Ovary (tissue), 9 donors: ENCODE data around the gene MUCL3. TPM values are rescaled to one million over a fixed set of nuclear protein-coding genes. Genes with fewer than 3 reads are reported as not detected.

Experiments used
- DNase-seq, 5 donors: peaks; one replicate each; pipeline ENCODE4 v3.0.0-alpha.2; 2019 to 2020
- H3K27ac ChIP-seq, 2 donors: fragments of 200-600 bp; one replicate each; pipeline versions ENCODE4 v1.5.1 to v1.8.0; 2019 to 2022
- H3K27me3 ChIP-seq: fragments of 200-600 bp; one replicate; pipeline ENCODE4 v1.8.0; 2022
- H3K36me3 ChIP-seq: fragments of 200-600 bp; sonication (generic); one replicate; pipeline ENCODE4 v1.5.1; 2019
- H3K4me1 ChIP-seq: one replicate; pipeline ENCODE4 v1.8.1; 2013; ENCODE audit warnings: mild to moderate bottlenecking, moderate library complexity; ENCODE audit not compliant: insufficient read depth
- H3K4me3 ChIP-seq: fragments of 200-600 bp; sonication (generic); one replicate; pipeline ENCODE4 v1.5.1; 2017
- H3K9me3 ChIP-seq, 2 donors: fragments of 200-600 bp in 1 of 2; sonication (generic) in 1 of 2; one replicate each; pipeline versions ENCODE4 v1.5.1 to v1.8.1; 2013 to 2019; ENCODE audit warnings: mild to moderate bottlenecking in 1 of 2, moderate library complexity in 1 of 2
- CTCF ChIP-seq, 3 donors: fragments of 450-650 bp in 2 of 3; fragments of 200-600 bp in 1 of 3; IDR thresholded peaks; one replicate each; pipeline versions ENCODE4 v1.5.1 to v1.8.0; 2016 to 2022; ENCODE audit warnings: antibody characterized with exemption in 3 of 3, mild to moderate bottlenecking in 1 of 3
- EP300 ChIP-seq: sonication (generic); formaldehyde crosslinking; IDR thresholded peaks from one replicate; pipeline ENCODE4 v1.6.1; 2017; ENCODE audit warnings: antibody characterized with exemption
- POLR2A ChIP-seq: fragments of 450-650 bp; IDR thresholded peaks from one replicate; pipeline ENCODE4 v1.6.1; 2017; ENCODE audit warnings: antibody characterized with exemption, mild to moderate bottlenecking, moderate library complexity
- WGBS, 3 donors: extraction: QIAGEN DNeasy Blood & Tissue Kit in 1 of 3; methylation state at CpG; one replicate each; pipeline versions ENCODE4 v1.1.5 to v1.1.7; 2013 to 2017; 5-methylcytosine and 5-hydroxymethylcytosine counted together
- intact Hi-C, 4 donors: fragments of 100-400 bp; cut with DNase I; formaldehyde crosslinking; loops; one replicate each; pipeline versions ENCODE4 v1.11.0 to v1.15.1; 2022 to 2023
- polyA plus RNA-seq, 2 donors: library from polyadenylated mRNA; stranded (reverse); fragments of 200-250 nt in 1 of 2; fragments of 350-450 nt in 1 of 2; fragmentation: Illumina TruSeq in 1 of 2; extraction: RNeasy Lipid Tissue Mini Kit (QIAGEN cat#74804) in 1 of 2; gene quantifications; one replicate each; pipeline ENCODE4 v1.2.3, GENCODE V29; 2013 to 2014
- total RNA-seq, 7 donors: library from RNA; depleted of rRNA in 2 of 7; stranded (reverse); fragments of >200 nt in 2 of 7; fragmentation: NEBNext Ultra II Directional in 3 of 7; extraction: Animal tissue kit (Norgen Biotek cat#: 25700) in 3 of 7; gene quantifications; one replicate each; pipeline versions ENCODE4 v1.1.0 to v1.2.4, GENCODE V29; 2016 to 2023
- donor health status: DM: no; HTN: no; CAD: no; lungs with moderate emphysema.
- donor health status: DM: no; HTN: no; CAD: no.
- donor health status: Bipolar disorder and iron deficiency.
- donor health status: DM: yes; HTN: yes; CAD: no.
- donor health status: DM: no; HTN: no; CAD: no.
- donor health status: DM: yes; HTN: yes; CAD: no.

Gene MUCL3
- total and polyA plus RNA-seq, 9 donors: under 0.01 TPM; not detected in 8

- Histone ChIP-seq H3K4me3 (no peak overlapping the region), H3K4me1 (no peaks in the 10 kb centered on the region), H3K27me3 (no peaks in the 10 kb centered on the region), H3K9me3 (no peaks in the 10 kb centered on the region), H3K36me3 (no peaks in the 10 kb centered on the region), H3K27ac (no peak overlapping the region)
- DNase-seq: no peak
- intact Hi-C loops: loop anchor here in 1 of 4 donors (10.0 kb wide), 1 partner anchor 124 kb away; no protein-coding TSS in a partner anchor
- TF ChIP-seq EP300 (no peak), POLR2A (no peak), CTCF (IDR thresholded peaks at IDR 0.05) (no peak)
- WGBS, 3 donors: 53 to 57% (median 53%) methylated on average over 8 of the region's 8 CpGs
These were observed 9.5 kb upstream of the MUCL3 start for GRCh38 chr6:30931272-30931671.

- TF ChIP-seq EP300 (no peak), CTCF (IDR thresholded peaks at IDR 0.05) (no peak), POLR2A (no peak)
These were observed 8.7 kb upstream of the MUCL3 start, which contains the start of gene SFTA2 for GRCh38 chr6:30931969-30932645. SFTA2 (minus strand) TSS chr6:30932170; CDS start chr6:30932096, 74 bp downstream.

GRCh38 chr6:30932665-30933365 is 8.0 kb upstream of the MUCL3 start:
- intact Hi-C loops: loop anchor here in 1 of 4 donors (10.0 kb wide), 1 partner anchor 122 kb away; no protein-coding TSS in a partner anchor
- no peak for DNase-seq
- Histone ChIP-seq H3K27me3 (no peaks in the 10 kb centered on the region), H3K4me3 (no peak overlapping the region), H3K9me3 (no peaks in the 10 kb centered on the region), H3K4me1 (no peaks in the 10 kb centered on the region), H3K27ac (no peak overlapping the region), H3K36me3 (no peaks in the 10 kb centered on the region)
- 70 to 83% (median 76%) methylated on average over 6 of the region's 6 CpGs for WGBS, 3 donors
- TF ChIP-seq EP300: no peak
- no peak for TF ChIP-seq CTCF (IDR thresholded peaks at IDR 0.05)
- TF ChIP-seq POLR2A: no peak

More at GRCh38 chr6:30931969-30932645, 8.7 kb upstream of the MUCL3 start, which contains the start of gene SFTA2:
- Histone ChIP-seq H3K36me3 (no peaks in the 10 kb centered on the region), H3K4me3 (no peak within 1 kb of the TSS), H3K9me3 (no peaks in the 10 kb centered on the region), H3K27ac (no peak within 1 kb of the TSS), H3K4me1 (no peaks in the 10 kb centered on the region), H3K27me3 (no peaks in the 10 kb centered on the region)
- WGBS, 3 donors: 81 to 91% (median 83%) methylated on average over 7 of the region's 7 CpGs
- DNase-seq: no peak
- intact Hi-C loops: loop anchor here in 1 of 4 donors (10.0 kb wide), 1 partner anchor 123 kb away; no protein-coding TSS in a partner anchor

- Histone ChIP-seq H3K36me3 (no peaks in the 10 kb centered on the region), H3K4me3 (no peak overlapping the region), H3K4me1 (no peaks in the 10 kb centered on the region), H3K27me3 (no peaks in the 10 kb centered on the region), H3K27ac (no peak overlapping the region), H3K9me3 (no peaks in the 10 kb centered on the region)
- DNase-seq: no peak
- intact Hi-C loops: loop anchor here in 1 of 4 donors (10.0 kb wide), 1 partner anchor 120 kb away; no protein-coding TSS in a partner anchor
- WGBS, 3 donors: 21 to 37% (median 21%) methylated on average over 3 of the region's 3 CpGs
- TF ChIP-seq EP300 (no peak), CTCF (IDR thresholded peaks at IDR 0.05) (no peak), POLR2A (no peak)
These were observed 5.8 kb upstream of the MUCL3 start for GRCh38 chr6:30935018-30935417.
